Prostate gland (tissue), 2 donors: ENCODE data around the gene GRID1. TPM values are rescaled to one million over a fixed set of nuclear protein-coding genes. Genes with fewer than 3 reads are reported as not detected.

ENCODE experiments used
- DNase-seq: peaks from one replicate; pipeline ENCODE4 v3.0.0-alpha.2; 2019; ENCODE audit warnings: low spot score
- H3K27ac ChIP-seq, 2 donors: fragments of 200-600 bp; sonication (generic); 2 replicates each; pipeline ENCODE4 v1.5.1; 2017 to 2019
- H3K27me3 ChIP-seq: fragments of 200-600 bp; sonication (generic); replicated peaks from 2 replicates; pipeline ENCODE4 v1.5.1; 2019; ENCODE audit not compliant: insufficient read depth
- H3K36me3 ChIP-seq, 2 donors: fragments of 200-600 bp; sonication (generic); 1 replicate in 1 of 2; 2 replicates in 1 of 2; pipeline versions ENCODE4 v1.5.1 to v1.8.1; 2017 to 2019
- H3K4me1 ChIP-seq: fragments of 200-600 bp; sonication (generic); replicated peaks from 2 replicates; pipeline ENCODE4 v1.5.1; 2019
- H3K4me3 ChIP-seq, 2 donors: fragments of 200-600 bp; sonication (generic); 2 replicates each; pipeline ENCODE4 v1.5.1; 2017 to 2019
- H3K9me3 ChIP-seq: fragments of 200-600 bp; sonication (generic); 2 replicates; pipeline ENCODE4 v1.5.1; 2017
- POLR2A ChIP-seq: fragments of 450-650 bp; IDR thresholded peaks from one replicate; pipeline ENCODE4 v1.6.1; 2016; ENCODE audit warnings: antibody characterized with exemption, mild to moderate bottlenecking
- POLR2AphosphoS5 ChIP-seq: sonication (generic); formaldehyde crosslinking; IDR thresholded peaks from one replicate; pipeline ENCODE4 v1.6.1; 2017; ENCODE audit warnings: antibody characterized with exemption
- WGBS: methylation state at CpG from one replicate; pipeline ENCODE4 v1.1.5; 2018; 5-methylcytosine and 5-hydroxymethylcytosine counted together
- intact Hi-C: fragments of 100-400 bp; cut with DNase I; formaldehyde crosslinking; loops from one replicate; pipeline ENCODE4 v1.14.2; 2022
- total RNA-seq, 2 donors: library from RNA; depleted of rRNA; stranded (reverse); fragments of >200 nt; gene quantifications; one replicate each; pipeline ENCODE4 v1.1.0, GENCODE V29; 2016
- TF ChIP-seq, protein P1 (sequence below), 4 experiments: fragments of 200-600 bp in 2 of 4; fragments of 450-650 bp in 2 of 4; sonication (generic) in 2 of 4; IDR thresholded peaks; 1 replicate in 3 of 4; 2 replicates in 1 of 4; pipeline ENCODE4 v1.5.1; 2016 to 2019; ENCODE audit warnings: antibody characterized with exemption in 4 of 4, mild to moderate bottlenecking in 2 of 4, moderate library complexity in 2 of 4

Gene GRID1
- total RNA-seq, 2 donors from 2014 or later, result 1.0 to 10.0 TPM

- Histone ChIP-seq H3K27ac (no peak overlapping the region), H3K27me3 (no peaks in the 10 kb centered on the region), H3K36me3 (no peaks in the 10 kb centered on the region), H3K4me3 (no peak overlapping the region), H3K4me1 (no peaks in the 10 kb centered on the region), H3K9me3 (no peaks in the 10 kb centered on the region)
- WGBS, result 95% methylated on average over 7 of the region's 7 CpGs
- no peak for TF ChIP-seq POLR2A
- no peak for DNase-seq
- intact Hi-C loops, result no loop called here
Observed at GRCh38 chr10:85924382-85925102, 442.1 kb downstream of the GRID1 start.

DNA sequence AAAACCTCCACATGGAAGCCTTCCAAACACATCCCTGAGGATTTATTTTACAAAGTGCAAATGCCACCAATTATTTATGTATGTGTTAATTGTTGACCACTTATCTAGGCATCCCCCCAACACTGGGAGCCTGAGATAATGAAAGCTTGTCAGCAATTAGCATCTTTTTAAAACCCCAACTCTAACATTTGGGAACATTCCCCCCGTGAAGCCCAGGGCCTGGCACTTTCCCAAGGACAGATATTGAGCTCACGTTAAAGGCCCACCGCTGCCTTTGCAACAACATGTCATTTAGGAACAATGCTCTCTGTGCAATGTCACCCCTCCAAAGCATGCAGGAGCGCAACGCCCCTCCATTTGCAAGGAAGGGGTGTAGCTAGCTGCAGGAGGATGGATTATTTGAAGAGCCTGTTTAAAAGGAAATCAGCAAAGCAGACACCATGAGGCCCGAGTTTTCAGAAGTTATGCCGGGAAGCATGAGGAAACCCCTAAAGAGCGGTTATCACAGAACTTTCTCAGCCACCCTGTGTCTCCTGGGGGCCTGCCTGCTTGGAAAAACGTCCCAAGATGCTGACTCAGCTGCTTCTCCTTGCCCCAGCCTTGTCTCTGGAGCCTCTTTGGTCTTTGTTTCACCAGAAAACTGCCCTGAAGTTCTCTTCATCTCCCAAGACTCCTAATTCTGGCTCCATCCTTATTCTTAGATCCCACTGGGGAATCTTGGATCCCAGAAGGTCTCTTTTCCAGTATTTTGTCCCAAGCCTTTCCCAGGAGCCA is 444.1 kb downstream of the GRID1 start:
- H3K36me3 ChIP-seq, result no peaks in the 10 kb centered on the region
- no peaks in the 10 kb centered on the region for H3K27me3 ChIP-seq
- H3K9me3 ChIP-seq, result no peaks in the 10 kb centered on the region
- H3K27ac ChIP-seq, result no peak overlapping the region
- intact Hi-C loops, result no loop called here
- TF ChIP-seq POLR2AphosphoS5 (no peak), POLR2A (no peak)
- TF ChIP-seq, protein P1, sequence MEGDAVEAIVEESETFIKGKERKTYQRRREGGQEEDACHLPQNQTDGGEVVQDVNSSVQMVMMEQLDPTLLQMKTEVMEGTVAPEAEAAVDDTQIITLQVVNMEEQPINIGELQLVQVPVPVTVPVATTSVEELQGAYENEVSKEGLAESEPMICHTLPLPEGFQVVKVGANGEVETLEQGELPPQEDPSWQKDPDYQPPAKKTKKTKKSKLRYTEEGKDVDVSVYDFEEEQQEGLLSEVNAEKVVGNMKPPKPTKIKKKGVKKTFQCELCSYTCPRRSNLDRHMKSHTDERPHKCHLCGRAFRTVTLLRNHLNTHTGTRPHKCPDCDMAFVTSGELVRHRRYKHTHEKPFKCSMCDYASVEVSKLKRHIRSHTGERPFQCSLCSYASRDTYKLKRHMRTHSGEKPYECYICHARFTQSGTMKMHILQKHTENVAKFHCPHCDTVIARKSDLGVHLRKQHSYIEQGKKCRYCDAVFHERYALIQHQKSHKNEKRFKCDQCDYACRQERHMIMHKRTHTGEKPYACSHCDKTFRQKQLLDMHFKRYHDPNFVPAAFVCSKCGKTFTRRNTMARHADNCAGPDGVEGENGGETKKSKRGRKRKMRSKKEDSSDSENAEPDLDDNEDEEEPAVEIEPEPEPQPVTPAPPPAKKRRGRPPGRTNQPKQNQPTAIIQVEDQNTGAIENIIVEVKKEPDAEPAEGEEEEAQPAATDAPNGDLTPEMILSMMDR (IDR thresholded peaks at IDR 0.05), result no peak
- H3K4me1 ChIP-seq, result no peaks in the 10 kb centered on the region
- no peak overlapping the region for H3K4me3 ChIP-seq
- DNase-seq, result no peak
- 39% methylated on average over 9 of the region's 9 CpGs for WGBS

- H3K4me3 ChIP-seq, result no peak overlapping the region
- WGBS, result 91% methylated on average over 5 of the region's 5 CpGs
- H3K4me1 ChIP-seq, result no peaks in the 10 kb centered on the region
- H3K27me3 ChIP-seq, result no peaks in the 10 kb centered on the region
- H3K36me3 ChIP-seq, result no peaks in the 10 kb centered on the region
- no peaks in the 10 kb centered on the region for H3K9me3 ChIP-seq
- no peak overlapping the region for H3K27ac ChIP-seq
- TF ChIP-seq POLR2AphosphoS5 (no peak), POLR2A (no peak)
- TF ChIP-seq, protein P1 (IDR thresholded peaks at IDR 0.05), result no peak
- intact Hi-C loops, result no loop called here
- no peak for DNase-seq
Observed at GRCh38 chr10:85921789-85922188, 444.8 kb downstream of the GRID1 start.

DNA sequence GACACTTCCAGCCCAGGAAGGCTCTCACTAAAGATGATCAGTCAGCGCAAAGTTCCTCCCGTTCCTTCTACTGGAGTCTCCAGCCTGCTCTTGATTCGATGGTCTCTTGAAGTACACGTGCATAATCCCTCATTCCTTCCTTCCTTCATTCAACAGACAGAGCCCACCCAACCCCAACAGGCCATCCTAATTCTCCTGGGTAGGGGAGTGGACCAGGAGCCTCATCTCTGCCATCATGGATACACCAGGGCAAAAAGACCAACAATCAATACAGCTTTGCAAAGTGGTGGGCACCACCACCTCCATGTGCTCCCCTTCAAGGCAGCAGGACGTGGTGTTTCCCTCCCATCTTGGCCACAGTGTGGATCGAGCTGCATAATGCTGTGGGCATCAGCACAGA is 446.3 kb downstream of the GRID1 start:
- Histone ChIP-seq H3K27me3 (no peaks in the 10 kb centered on the region), H3K27ac (no peak overlapping the region), H3K4me3 (no peak overlapping the region), H3K4me1 (no peaks in the 10 kb centered on the region), H3K9me3 (no peaks in the 10 kb centered on the region), H3K36me3 (no peaks in the 10 kb centered on the region)
- 91% methylated on average over 6 of the region's 6 CpGs for WGBS
- DNase-seq, result no peak
- TF ChIP-seq POLR2AphosphoS5, result no peak
- TF ChIP-seq, protein P1 (IDR thresholded peaks at IDR 0.05), result no peak
- TF ChIP-seq POLR2A, result no peak
- intact Hi-C loops, result no loop called here

- Histone ChIP-seq H3K36me3 (no peaks in the 10 kb centered on the region), H3K27me3 (no peaks in the 10 kb centered on the region), H3K27ac (no peak overlapping the region), H3K4me1 (no peaks in the 10 kb centered on the region), H3K4me3 (no peak overlapping the region), H3K9me3 (no peaks in the 10 kb centered on the region)
- WGBS, result 4% methylated on average over 4 of the region's 4 CpGs
- DNase-seq, result peak; percentile 27
- intact Hi-C loops, result no loop called here
- TF ChIP-seq POLR2AphosphoS5, result no peak
- no peak for TF ChIP-seq POLR2A
- TF ChIP-seq, protein P1 (IDR thresholded peaks at IDR 0.05), result no peak
Observed at GRCh38 chr10:85919491-85920021, 447.0 kb downstream of the GRID1 start.
